ENCODE results near the gene SP110.

DNA sequence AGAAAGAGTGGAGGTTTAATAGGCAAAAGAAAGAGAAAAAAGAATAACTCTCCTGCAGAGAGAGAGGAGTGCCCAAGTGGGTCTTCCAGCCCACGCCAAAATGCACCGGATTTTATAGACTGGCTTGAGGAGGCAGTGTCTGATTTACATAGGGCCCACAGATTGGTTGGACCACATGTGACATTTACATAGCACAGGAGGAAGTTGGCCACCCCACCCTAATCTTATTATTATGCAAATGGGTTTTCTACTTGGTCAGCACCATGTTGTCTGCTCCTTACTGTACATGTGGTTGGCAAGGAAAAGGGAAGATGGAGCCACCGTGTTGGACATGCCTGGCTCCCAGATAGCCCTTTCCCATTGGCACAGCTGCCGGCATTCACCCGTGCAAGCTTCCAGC, 56.8 kb downstream of the SP110 start:
- TF ChIP-seq CTCF (IDR thresholded peaks at IDR 0.05; ENCODE audit: low read depth, low read length, poor library complexity, severe bottlenecking) (no peak), EZH2phosphoT487 (IDR thresholded peaks at IDR 0.05; ENCODE audit: borderline replicate concordance, low read length) (no peak)
